ENCODE data around the gene DIO3.

DNA sequence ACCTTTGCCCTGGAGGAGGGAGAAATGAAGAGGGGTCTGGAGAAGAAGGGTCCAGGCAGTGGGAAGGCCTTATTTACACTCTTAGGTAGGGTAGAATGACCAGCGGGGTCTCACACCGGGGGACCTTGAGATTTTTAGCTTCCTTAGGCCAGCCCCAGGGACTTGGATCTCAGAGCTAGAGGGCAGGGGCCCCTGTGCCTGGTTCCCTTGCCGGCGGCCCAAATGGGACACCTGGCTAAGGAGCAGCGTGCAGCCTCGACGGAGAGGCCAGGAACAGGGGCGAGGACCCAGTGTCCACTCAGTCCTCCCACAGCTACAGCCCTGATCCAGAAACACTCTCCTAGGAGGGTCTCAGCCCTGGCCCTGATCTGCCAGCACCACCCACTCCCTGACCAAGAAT is 41.8 kb downstream of the DIO3 start:
- no peak for TF ChIP-seq CTCF (IDR thresholded peaks at IDR 0.05; ENCODE audit: insufficient read depth, low read length)
- no peak for TF ChIP-seq POLR2AphosphoS5 (IDR thresholded peaks at IDR 0.05; ENCODE audit: low read depth)
- no peak for TF ChIP-seq GABPA (IDR thresholded peaks at IDR 0.05; ENCODE audit: low read depth)
